ENCODE data around the gene MYO1G.

- TF ChIP-seq, protein P1, sequence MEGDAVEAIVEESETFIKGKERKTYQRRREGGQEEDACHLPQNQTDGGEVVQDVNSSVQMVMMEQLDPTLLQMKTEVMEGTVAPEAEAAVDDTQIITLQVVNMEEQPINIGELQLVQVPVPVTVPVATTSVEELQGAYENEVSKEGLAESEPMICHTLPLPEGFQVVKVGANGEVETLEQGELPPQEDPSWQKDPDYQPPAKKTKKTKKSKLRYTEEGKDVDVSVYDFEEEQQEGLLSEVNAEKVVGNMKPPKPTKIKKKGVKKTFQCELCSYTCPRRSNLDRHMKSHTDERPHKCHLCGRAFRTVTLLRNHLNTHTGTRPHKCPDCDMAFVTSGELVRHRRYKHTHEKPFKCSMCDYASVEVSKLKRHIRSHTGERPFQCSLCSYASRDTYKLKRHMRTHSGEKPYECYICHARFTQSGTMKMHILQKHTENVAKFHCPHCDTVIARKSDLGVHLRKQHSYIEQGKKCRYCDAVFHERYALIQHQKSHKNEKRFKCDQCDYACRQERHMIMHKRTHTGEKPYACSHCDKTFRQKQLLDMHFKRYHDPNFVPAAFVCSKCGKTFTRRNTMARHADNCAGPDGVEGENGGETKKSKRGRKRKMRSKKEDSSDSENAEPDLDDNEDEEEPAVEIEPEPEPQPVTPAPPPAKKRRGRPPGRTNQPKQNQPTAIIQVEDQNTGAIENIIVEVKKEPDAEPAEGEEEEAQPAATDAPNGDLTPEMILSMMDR (conservative IDR thresholded peaks at IDR 0.05; ENCODE audit: low read depth, low read length), result no peak
- TF ChIP-seq EZH2 (IDR thresholded peaks at IDR 0.05; ENCODE audit: borderline replicate concordance, low read depth, low read length, poor library complexity, severe bottlenecking), result no peak
Observed at GRCh38 chr7:45003789-45004188, 25.0 kb upstream of the MYO1G start.
